ENCODE data around the gene MAGI2. TPM values are rescaled to one million over a fixed set of nuclear protein-coding genes. Genes with fewer than 3 reads are reported as not detected.

MAGI2 gene
- total and polyA plus RNA-seq, 2 experiments from 2014 or later = 10.4 to 26.4 TPM

DNA sequence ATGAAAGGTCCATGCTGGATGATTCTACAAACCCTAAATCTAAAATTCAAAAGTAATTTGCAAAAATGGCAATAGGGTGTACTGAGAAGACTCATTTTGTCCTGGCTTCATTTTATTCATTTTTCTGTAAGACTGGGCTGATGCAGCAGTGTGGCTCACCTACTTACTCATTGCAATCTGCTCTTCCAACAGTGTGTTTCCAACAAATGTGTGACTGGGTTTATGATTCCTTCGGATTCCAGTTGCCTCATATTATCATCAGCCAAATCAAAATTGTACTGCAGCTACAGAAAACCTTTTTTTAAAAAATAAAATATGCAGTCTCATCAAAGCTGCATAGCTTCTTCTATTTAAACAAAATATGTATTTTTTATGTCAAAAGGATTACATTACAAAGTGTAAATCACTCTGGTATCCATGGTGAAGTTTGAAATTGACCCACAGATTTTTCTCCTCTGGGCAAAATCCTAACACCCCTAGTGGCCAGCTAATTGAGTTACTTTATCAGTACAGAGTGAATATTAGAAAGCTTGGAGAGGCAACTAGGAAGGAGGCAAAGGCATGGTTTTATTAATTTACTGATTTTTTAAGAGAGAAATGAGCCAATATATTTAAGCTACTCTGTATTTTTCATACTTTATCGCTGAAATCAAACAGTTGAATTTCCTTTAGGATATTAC is 390.3 kb downstream of the MAGI2 start:
- ATAC-seq = peak; percentile 59
- Histone ChIP-seq H3K4me1 (ENCODE audit: insufficient read depth) (no peaks in the 10 kb centered on the region), H2AFZ (no peak overlapping the region), H3K27ac (ENCODE audit: low read depth) (no peak overlapping the region), H3K79me2 (replicated peaks; ENCODE audit: insufficient read depth) (no peaks in the 10 kb centered on the region), H3K9me2 (ENCODE audit: insufficient read depth) (no peaks in the 10 kb centered on the region), H3K27me3 (ENCODE audit: insufficient read depth) (no peaks in the 10 kb centered on the region), H3K36me3 (ENCODE audit: insufficient read depth) (no peaks in the 10 kb centered on the region), H3K4me3 (no peak overlapping the region), H4K20me1 (replicated peaks; ENCODE audit: insufficient read depth) (no peaks in the 10 kb centered on the region), H3F3A (replicated peaks; ENCODE audit: low read depth) (no peaks in the 10 kb centered on the region), H3K4me2 (no peak overlapping the region)
- Mint-ChIP-seq H3K27me3 (ENCODE audit: insufficient read depth, low read depth, poor library complexity) (no peaks in the 10 kb centered on the region), H3K36me3 (ENCODE audit: low read depth) (no peaks in the 10 kb centered on the region), H3K4me1 (no peaks in the 10 kb centered on the region), H3K4me3 (no peak overlapping the region), H3K27ac (no peak overlapping the region), H3K9me3 (no peaks in the 10 kb centered on the region)
- TF ChIP-seq, protein P1, sequence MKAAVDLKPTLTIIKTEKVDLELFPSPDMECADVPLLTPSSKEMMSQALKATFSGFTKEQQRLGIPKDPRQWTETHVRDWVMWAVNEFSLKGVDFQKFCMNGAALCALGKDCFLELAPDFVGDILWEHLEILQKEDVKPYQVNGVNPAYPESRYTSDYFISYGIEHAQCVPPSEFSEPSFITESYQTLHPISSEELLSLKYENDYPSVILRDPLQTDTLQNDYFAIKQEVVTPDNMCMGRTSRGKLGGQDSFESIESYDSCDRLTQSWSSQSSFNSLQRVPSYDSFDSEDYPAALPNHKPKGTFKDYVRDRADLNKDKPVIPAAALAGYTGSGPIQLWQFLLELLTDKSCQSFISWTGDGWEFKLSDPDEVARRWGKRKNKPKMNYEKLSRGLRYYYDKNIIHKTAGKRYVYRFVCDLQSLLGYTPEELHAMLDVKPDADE (IDR thresholded peaks at IDR 0.05) = no peak
- TF ChIP-seq, protein P2, sequence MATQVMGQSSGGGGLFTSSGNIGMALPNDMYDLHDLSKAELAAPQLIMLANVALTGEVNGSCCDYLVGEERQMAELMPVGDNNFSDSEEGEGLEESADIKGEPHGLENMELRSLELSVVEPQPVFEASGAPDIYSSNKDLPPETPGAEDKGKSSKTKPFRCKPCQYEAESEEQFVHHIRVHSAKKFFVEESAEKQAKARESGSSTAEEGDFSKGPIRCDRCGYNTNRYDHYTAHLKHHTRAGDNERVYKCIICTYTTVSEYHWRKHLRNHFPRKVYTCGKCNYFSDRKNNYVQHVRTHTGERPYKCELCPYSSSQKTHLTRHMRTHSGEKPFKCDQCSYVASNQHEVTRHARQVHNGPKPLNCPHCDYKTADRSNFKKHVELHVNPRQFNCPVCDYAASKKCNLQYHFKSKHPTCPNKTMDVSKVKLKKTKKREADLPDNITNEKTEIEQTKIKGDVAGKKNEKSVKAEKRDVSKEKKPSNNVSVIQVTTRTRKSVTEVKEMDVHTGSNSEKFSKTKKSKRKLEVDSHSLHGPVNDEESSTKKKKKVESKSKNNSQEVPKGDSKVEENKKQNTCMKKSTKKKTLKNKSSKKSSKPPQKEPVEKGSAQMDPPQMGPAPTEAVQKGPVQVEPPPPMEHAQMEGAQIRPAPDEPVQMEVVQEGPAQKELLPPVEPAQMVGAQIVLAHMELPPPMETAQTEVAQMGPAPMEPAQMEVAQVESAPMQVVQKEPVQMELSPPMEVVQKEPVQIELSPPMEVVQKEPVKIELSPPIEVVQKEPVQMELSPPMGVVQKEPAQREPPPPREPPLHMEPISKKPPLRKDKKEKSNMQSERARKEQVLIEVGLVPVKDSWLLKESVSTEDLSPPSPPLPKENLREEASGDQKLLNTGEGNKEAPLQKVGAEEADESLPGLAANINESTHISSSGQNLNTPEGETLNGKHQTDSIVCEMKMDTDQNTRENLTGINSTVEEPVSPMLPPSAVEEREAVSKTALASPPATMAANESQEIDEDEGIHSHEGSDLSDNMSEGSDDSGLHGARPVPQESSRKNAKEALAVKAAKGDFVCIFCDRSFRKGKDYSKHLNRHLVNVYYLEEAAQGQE (IDR thresholded peaks at IDR 0.05; ENCODE audit: unreplicated experiment) = no peak
- no peak for TF ChIP-seq JUNB (IDR thresholded peaks at IDR 0.05; ENCODE audit: unreplicated experiment)
- no peak for TF ChIP-seq ZNF331 (CRISPR knock-in tag; IDR thresholded peaks at IDR 0.05; ENCODE audit: low read depth)
- TF ChIP-seq CREB1 (CRISPR knock-in tag; IDR thresholded peaks at IDR 0.05; ENCODE audit: low read depth) = no peak
- TF ChIP-seq, protein P3, sequence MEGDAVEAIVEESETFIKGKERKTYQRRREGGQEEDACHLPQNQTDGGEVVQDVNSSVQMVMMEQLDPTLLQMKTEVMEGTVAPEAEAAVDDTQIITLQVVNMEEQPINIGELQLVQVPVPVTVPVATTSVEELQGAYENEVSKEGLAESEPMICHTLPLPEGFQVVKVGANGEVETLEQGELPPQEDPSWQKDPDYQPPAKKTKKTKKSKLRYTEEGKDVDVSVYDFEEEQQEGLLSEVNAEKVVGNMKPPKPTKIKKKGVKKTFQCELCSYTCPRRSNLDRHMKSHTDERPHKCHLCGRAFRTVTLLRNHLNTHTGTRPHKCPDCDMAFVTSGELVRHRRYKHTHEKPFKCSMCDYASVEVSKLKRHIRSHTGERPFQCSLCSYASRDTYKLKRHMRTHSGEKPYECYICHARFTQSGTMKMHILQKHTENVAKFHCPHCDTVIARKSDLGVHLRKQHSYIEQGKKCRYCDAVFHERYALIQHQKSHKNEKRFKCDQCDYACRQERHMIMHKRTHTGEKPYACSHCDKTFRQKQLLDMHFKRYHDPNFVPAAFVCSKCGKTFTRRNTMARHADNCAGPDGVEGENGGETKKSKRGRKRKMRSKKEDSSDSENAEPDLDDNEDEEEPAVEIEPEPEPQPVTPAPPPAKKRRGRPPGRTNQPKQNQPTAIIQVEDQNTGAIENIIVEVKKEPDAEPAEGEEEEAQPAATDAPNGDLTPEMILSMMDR (conservative IDR thresholded peaks at IDR 0.05; ENCODE audit: low read depth in 2 of 2) = peak in 1 of 2 experiments; percentile 64; a peak in 3 of 4 replicates
- DNase-seq (ENCODE audit: low spot score) = peak; percentile 28

GRCh38 chr7:79060498-79060897 is 393.0 kb downstream of the MAGI2 start:
- Mint-ChIP-seq H3K4me1 (no peaks in the 10 kb centered on the region), H3K27ac (no peak overlapping the region), H3K9me3 (no peaks in the 10 kb centered on the region), H3K36me3 (ENCODE audit: low read depth) (no peaks in the 10 kb centered on the region), H3K4me3 (no peak overlapping the region), H3K27me3 (ENCODE audit: insufficient read depth, low read depth, poor library complexity) (no peaks in the 10 kb centered on the region)
- Histone ChIP-seq H3K4me2 (no peak overlapping the region), H3K9me2 (ENCODE audit: insufficient read depth) (no peaks in the 10 kb centered on the region), H2AFZ (no peak overlapping the region), H3K27me3 (ENCODE audit: insufficient read depth) (no peaks in the 10 kb centered on the region), H4K20me1 (replicated peaks; ENCODE audit: insufficient read depth) (no peaks in the 10 kb centered on the region), H3F3A (replicated peaks; ENCODE audit: low read depth) (no peaks in the 10 kb centered on the region), H3K4me1 (ENCODE audit: insufficient read depth) (no peaks in the 10 kb centered on the region), H3K27ac (ENCODE audit: low read depth) (no peak overlapping the region), H3K79me2 (replicated peaks; ENCODE audit: insufficient read depth) (no peaks in the 10 kb centered on the region), H3K4me3 (no peak overlapping the region), H3K36me3 (ENCODE audit: insufficient read depth) (no peaks in the 10 kb centered on the region)
- ATAC-seq (no peak), DNase-seq (ENCODE audit: low spot score) (no peak)
- TF ChIP-seq ZNF114 (CRISPR knock-in tag; IDR thresholded peaks at IDR 0.05) (no peak), CREB1 (CRISPR knock-in tag; IDR thresholded peaks at IDR 0.05; ENCODE audit: low read depth) (no peak), EZH2 (IDR thresholded peaks at IDR 0.05; ENCODE audit: low read depth, unreplicated experiment) (no peak)
